Mesenteric fat pad (tissue), 1 donor: ENCODE results near the gene CKAP4. TPM values are rescaled to one million over a fixed set of nuclear protein-coding genes. Genes with fewer than 3 reads are reported as not detected.

Source experiments
- DNase-seq: peaks from one replicate; pipeline ENCODE4 v3.0.0-alpha.2; 2020; ENCODE audit warnings: low spot score
- total RNA-seq: library from RNA; stranded (reverse); fragmentation: NEBNext Ultra II Directional; extraction: Animal tissue kit (Norgen Biotek cat#: 25700); gene quantifications from one replicate; pipeline ENCODE4 v1.2.1, GENCODE V29; 2021
- donor health status: DM: yes; HTN: yes; CAD: no.

CKAP4 gene
- total RNA-seq, 1 donor from 2014 or later: 46.0 TPM

DNA sequence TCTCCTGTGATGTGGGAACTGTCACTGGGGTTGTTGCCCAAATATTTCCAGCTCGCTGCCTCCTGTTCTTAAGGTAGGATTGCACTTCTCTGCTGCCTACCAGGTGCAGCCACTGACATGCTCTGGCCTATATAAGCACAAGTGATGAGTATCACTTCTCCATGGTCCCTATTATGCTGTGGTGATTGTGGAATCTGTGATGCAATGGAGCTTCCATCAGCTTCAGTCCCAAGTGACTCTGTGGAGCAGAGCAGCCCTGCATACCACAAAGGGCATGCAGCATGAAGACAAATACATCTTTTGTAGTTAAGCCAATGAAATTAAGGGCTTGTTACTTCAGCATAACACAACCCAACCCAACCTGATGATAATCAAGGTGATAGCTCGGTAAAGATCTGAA is 43.5 kb downstream of the CKAP4 start:
- DNase-seq: no peak

- no peak for DNase-seq
Observed at GRCh38 chr12:106197906-106198623, 49.8 kb downstream of the CKAP4 start.

DNA sequence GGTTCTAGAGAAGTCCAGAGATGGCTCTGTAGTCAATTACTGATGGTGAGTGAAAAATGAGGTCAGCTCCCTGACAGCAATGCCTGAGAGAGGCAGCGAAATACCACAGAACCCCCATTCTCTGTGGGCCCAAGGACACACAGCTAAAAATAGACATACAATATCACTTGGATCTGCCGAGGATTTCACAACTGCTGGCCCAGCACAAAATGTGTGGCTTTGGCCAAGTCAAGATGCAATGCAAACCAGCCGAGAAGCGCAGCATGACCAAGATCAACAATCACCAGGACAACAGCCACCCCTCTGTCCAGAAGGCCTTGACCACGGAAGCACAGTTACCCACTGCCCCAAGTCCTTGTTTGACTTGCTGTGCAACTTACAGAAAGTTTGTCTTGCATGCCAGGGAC is 52.2 kb downstream of the CKAP4 start:
- DNase-seq: no peak

DNA sequence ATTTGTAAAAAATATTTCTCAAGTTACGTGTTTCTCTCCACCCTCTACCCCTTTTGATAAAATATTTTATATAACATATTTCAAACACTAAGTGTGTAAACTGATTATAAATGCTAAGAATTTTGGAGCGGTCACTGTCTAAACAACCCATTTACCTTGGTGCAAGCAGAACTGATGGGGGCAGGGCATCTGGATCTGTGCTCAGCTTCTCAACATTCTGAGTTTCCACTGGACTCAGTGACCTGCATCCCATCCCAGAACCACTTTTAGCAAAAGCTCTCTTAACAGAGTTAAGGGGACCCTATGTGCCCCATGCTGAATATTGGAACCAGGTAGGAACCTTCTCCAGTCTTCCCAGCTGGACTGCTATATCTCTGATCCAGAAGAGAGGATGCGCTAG is 53.5 kb downstream of the CKAP4 start:
- DNase-seq: no peak

DNA sequence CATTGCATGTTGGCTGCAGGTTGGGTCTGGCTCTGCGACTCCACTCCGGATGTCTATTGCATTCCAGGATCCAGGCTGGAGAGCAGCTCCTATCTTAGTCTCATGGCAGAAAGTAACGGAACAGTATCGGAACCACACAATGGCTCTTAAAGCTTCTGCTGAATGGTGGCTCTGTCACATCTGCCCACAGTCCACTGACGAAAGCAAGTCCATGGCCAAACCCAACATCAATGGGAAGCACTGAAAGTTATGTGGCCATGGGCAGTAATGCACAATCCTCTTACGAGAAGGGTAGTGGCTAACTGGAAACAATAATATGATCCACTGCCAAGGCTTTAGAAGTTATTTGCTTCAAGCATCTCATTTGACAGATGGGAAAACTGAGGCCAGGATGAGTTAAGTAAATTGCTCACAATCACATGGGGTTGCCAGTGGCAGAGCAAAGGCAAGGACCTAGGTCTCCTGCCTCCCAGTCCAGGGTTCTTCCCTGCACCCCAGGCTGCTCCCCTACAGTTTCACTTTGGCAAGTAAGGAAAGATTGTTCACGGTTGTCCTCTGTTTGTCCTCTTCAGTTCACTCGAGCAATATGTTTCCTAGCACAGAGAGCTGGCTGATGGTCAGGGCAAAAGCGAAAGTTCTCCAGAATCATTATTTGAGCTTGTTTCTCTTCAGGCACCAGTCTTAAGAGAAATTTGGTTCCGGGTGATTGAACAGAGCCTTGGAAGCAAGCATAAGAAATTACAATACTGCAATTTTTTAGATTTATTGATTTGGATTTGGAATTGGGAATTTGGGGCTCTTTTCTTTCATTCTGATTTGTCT is 54.2 kb downstream of the CKAP4 start:
- DNase-seq: no peak

DNA sequence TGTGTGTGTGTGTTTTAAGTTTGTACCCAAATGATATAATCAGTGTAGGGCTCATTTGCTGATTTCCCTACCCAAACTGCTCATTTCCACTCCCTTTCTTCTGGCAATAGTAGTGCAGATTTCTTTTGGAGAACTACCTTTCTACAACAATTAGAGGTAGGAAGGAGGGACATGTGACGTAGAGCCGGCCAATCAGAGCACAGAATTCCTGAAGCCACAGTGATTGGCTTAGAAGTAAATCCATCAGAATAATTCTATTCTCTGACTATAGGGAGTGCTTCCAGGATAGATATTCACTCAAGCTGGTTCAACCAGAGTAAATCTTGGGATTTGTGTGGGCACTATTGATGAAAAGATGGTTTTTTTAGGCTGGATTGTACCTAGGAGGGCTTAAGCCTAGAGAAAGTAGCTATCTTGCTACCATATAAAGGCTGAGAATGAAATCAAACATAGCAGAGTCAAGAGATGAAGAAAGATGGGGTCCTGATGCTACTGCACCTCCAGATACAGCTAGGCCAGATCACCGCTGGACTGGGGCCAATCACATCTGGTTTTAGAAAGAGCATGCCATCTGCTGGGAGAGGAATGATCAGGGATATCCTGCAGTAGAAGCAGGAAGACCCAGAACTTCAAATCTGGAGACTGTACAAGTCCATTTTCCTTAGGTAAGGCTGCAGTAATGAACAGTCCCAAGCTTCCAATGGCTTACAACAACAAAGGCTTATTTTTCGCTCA is 55.0 kb downstream of the CKAP4 start:
- no peak for DNase-seq

DNA sequence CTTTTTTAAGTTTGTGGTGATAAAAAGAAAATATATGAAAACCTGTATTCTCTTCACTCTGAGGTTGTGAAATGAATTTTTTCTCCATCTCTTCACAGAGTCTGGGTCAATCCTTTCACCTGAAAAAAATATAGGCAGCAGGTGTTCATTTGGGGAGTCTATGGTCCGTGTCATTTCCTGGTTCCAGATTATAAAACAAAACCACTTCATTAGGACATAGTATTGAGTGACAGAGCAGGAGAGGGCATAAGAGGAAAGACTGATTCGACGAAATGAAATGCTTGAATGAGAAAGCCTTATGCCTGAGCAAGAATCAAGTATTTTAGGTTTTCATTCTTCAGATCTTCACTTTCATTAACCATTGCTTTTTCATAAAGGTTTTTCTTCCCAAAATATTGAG is 57.2 kb downstream of the CKAP4 start:
- no peak for DNase-seq

GRCh38 chr12:106189341-106189740 is 58.5 kb downstream of the CKAP4 start:
- no peak for DNase-seq

GRCh38 chr12:106188256-106188655 is 59.6 kb downstream of the CKAP4 start:
- DNase-seq: no peak

Other genes with a start within 250 kb of the CKAP4 start
- 54.4 TPM for gene NUAK1, start 109.1 kb downstream of the CKAP4 start, total RNA-seq
- gene TCP11L2, start 54.7 kb upstream of the CKAP4 start, total RNA-seq: 19.4 TPM
- gene POLR3B, start 109.7 kb upstream of the CKAP4 start, total RNA-seq: 11.8 TPM